Measurements from ENCODE around the gene DGKH.

The DGKH gene

DNA sequence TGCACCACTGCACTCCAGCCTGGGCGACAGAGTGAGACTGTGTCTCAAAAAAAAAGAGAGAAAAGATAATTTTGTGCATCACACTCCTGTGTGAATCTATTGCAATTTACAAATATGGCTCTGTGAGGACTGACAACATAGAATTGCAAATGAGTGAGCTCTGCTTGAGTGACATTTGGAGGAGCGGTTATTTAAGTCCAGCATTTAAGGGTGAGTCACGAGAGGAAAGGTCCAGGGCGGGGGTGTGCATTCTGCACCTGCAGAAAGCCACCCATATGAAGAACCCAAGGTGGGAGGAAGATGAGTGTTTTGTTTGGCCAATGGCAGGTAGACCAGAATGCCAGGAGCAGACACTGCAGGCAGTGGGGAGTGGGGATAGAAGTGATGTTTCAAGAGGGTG, 58.5 kb downstream of the DGKH start:
- H3K4me1 ChIP-seq (ENCODE audit: control insufficient read depth, insufficient read depth, low read length) = no peaks in the 10 kb centered on the region

DNA sequence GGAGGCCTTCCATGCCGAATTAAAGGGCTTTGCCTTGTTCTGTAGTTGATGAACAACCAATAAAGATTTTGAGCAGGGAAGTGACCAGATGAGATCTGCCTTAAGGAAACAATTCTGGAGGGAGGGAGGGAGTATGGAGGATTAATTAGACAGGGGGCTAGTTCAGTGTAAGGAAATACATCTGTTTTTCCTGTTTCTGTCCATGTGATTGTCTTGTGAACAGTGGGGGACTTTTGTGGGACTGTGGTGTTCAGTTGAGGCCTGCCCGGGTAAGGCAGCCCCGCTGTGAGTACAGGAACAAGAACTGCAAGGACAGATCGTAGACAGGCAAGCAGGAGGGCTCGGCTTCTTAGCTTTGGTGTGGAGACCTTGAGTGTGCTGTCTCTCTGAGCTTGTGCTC, 59.0 kb downstream of the DGKH start:
- Histone ChIP-seq H3K9me3 (ENCODE audit: control insufficient read depth, insufficient read depth, low read length) (no peaks in the 10 kb centered on the region), H3K4me1 (ENCODE audit: control insufficient read depth, insufficient read depth, low read length) (no peaks in the 10 kb centered on the region), H3K27me3 (ENCODE audit: control insufficient read depth, insufficient read depth, low read length) (no peaks in the 10 kb centered on the region), H3K36me3 (ENCODE audit: control insufficient read depth, insufficient read depth, low read length) (no peaks in the 10 kb centered on the region), H3K9ac (ENCODE audit: low read depth, low read length) (no peak overlapping the region), H3K4me3 (ENCODE audit: low read depth, low read length) (no peak overlapping the region)

More for the DNA sequence above, 58.5 kb downstream of the DGKH start:
- Histone ChIP-seq H3K36me3 (ENCODE audit: control insufficient read depth, insufficient read depth, low read length) (no peaks in the 10 kb centered on the region), H3K9me3 (ENCODE audit: control insufficient read depth, insufficient read depth, low read length) (no peaks in the 10 kb centered on the region), H3K27me3 (ENCODE audit: control insufficient read depth, insufficient read depth, low read length) (no peaks in the 10 kb centered on the region), H3K9ac (ENCODE audit: low read depth, low read length) (no peak overlapping the region), H3K4me3 (ENCODE audit: low read depth, low read length) (no peak overlapping the region)

DNA sequence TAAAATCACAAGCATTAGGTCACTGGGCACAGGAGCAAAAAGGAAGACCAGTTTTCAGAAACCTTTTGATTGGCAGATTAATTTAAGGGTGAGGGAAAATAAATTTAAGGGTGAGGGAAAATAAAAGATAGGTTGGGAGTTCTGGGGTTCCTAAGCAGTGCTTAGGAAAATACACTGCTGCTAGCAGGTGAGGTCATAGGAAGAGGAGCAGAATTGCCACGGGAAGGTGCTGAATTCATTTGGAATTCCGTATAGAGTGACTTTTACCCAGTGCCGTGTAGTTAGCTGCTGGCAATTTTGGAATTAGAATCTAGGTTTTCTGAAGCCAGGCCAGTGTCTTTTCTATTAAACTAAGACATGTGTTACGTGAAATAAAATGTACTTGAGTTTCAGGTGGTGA, 59.8 kb downstream of the DGKH start:
- H3K9ac ChIP-seq (ENCODE audit: low read depth, low read length) = no peak overlapping the region
- H3K36me3 ChIP-seq (ENCODE audit: control insufficient read depth, insufficient read depth, low read length) = no peaks in the 10 kb centered on the region
- no peak overlapping the region for H3K4me3 ChIP-seq (ENCODE audit: low read depth, low read length)
- H3K4me1 ChIP-seq (ENCODE audit: control insufficient read depth, insufficient read depth, low read length) = no peaks in the 10 kb centered on the region
- H3K9me3 ChIP-seq (ENCODE audit: control insufficient read depth, insufficient read depth, low read length) = no peaks in the 10 kb centered on the region
- H3K27me3 ChIP-seq (ENCODE audit: control insufficient read depth, insufficient read depth, low read length) = no peaks in the 10 kb centered on the region

DNA sequence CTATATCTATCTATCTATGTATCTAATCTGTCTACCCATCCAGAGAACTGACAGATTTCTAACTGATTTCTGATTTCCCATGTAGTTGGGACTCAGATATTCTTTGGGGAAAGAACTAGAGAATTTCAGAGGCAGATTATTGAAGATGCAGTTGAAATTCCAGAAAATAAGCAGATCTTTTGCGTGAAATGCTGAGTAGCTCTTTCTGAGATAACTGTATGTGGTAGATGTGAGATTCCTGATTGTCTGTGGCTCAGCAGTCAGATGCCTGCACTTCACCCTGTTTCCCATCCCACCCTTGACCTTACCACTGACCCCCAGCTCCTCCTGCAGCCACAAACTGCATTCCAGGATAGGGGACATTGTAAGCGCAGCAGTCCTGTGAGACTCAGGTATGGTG, 61.5 kb downstream of the DGKH start:
- H3K27me3 ChIP-seq (ENCODE audit: control insufficient read depth, insufficient read depth, low read length) = no peaks in the 10 kb centered on the region
- H3K36me3 ChIP-seq (ENCODE audit: control insufficient read depth, insufficient read depth, low read length) = no peaks in the 10 kb centered on the region
- H3K4me3 ChIP-seq (ENCODE audit: low read depth, low read length) = no peak overlapping the region
- no peaks in the 10 kb centered on the region for H3K4me1 ChIP-seq (ENCODE audit: control insufficient read depth, insufficient read depth, low read length)
- H3K9ac ChIP-seq (ENCODE audit: low read depth, low read length) = no peak overlapping the region
- no peaks in the 10 kb centered on the region for H3K9me3 ChIP-seq (ENCODE audit: control insufficient read depth, insufficient read depth, low read length)

GRCh38 chr13:42110410-42111155, 62.1 kb downstream of the DGKH start:
- Histone ChIP-seq H3K9ac (ENCODE audit: low read depth, low read length) (no peak overlapping the region), H3K4me1 (ENCODE audit: control insufficient read depth, insufficient read depth, low read length) (no peaks in the 10 kb centered on the region), H3K27me3 (ENCODE audit: control insufficient read depth, insufficient read depth, low read length) (no peaks in the 10 kb centered on the region), H3K36me3 (ENCODE audit: control insufficient read depth, insufficient read depth, low read length) (no peaks in the 10 kb centered on the region), H3K9me3 (ENCODE audit: control insufficient read depth, insufficient read depth, low read length) (no peaks in the 10 kb centered on the region), H3K4me3 (ENCODE audit: low read depth, low read length) (no peak overlapping the region)

GRCh38 chr13:42112864-42113263, 64.4 kb downstream of the DGKH start:
- Histone ChIP-seq H3K9me3 (ENCODE audit: control insufficient read depth, insufficient read depth, low read length) (no peaks in the 10 kb centered on the region), H3K27me3 (ENCODE audit: control insufficient read depth, insufficient read depth, low read length) (no peaks in the 10 kb centered on the region), H3K36me3 (ENCODE audit: control insufficient read depth, insufficient read depth, low read length) (no peaks in the 10 kb centered on the region), H3K9ac (ENCODE audit: low read depth, low read length) (no peak overlapping the region), H3K4me3 (ENCODE audit: low read depth, low read length) (no peak overlapping the region), H3K4me1 (ENCODE audit: control insufficient read depth, insufficient read depth, low read length) (no peaks in the 10 kb centered on the region)

- no peak overlapping the region for H3K4me3 ChIP-seq (ENCODE audit: low read depth, low read length)
- no peaks in the 10 kb centered on the region for H3K9me3 ChIP-seq (ENCODE audit: control insufficient read depth, insufficient read depth, low read length)
- H3K27me3 ChIP-seq (ENCODE audit: control insufficient read depth, insufficient read depth, low read length) = no peaks in the 10 kb centered on the region
- H3K36me3 ChIP-seq (ENCODE audit: control insufficient read depth, insufficient read depth, low read length) = no peaks in the 10 kb centered on the region
- no peak overlapping the region for H3K9ac ChIP-seq (ENCODE audit: low read depth, low read length)
- H3K4me1 ChIP-seq (ENCODE audit: control insufficient read depth, insufficient read depth, low read length) = no peaks in the 10 kb centered on the region
These were observed 65.0 kb downstream of the DGKH start for GRCh38 chr13:42113478-42113877.

DNA sequence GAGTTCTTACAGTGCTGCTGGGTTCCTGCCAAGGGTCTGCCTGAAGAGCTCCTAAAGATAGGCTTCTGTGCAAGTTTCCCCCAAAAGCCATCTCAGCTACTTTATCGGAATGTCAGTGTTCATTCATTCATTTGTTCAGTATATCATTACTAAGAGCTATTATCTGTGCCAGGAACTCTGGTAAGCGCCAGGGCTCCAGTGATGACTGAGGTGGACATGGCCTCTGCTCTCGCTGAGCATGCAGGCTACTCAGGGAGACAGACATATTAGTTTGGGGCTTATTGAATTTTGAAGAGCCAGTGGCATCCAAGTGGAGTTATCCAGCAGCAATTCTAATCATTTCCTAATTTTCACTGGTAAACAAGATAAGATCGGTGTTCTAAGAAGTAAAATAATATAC, 65.8 kb downstream of the DGKH start:
- Histone ChIP-seq H3K9me3 (ENCODE audit: control insufficient read depth, insufficient read depth, low read length) (no peaks in the 10 kb centered on the region), H3K36me3 (ENCODE audit: control insufficient read depth, insufficient read depth, low read length) (no peaks in the 10 kb centered on the region), H3K9ac (ENCODE audit: low read depth, low read length) (no peak overlapping the region), H3K4me3 (ENCODE audit: low read depth, low read length) (no peak overlapping the region), H3K4me1 (ENCODE audit: control insufficient read depth, insufficient read depth, low read length) (no peaks in the 10 kb centered on the region), H3K27me3 (ENCODE audit: control insufficient read depth, insufficient read depth, low read length) (no peaks in the 10 kb centered on the region)

DNA sequence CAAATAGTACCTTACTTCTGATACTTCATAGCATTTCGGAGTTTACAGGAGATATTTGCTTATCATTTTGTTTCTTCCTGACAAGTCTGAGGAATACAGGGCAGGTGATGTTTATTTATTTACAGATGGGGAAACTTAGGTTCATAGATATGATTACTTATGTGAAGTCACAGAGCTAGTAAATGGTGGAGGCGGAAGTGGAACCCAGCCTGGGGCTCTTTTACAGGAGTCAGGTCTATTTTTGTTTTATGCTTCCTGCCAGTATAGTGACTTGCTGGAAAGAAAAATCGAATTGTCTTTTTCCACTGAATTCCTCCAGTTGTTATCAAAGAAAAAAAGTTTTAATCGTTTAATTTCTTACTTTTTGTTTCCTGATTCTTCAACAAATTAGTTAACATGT, 66.5 kb downstream of the DGKH start:
- H3K4me1 ChIP-seq (ENCODE audit: control insufficient read depth, insufficient read depth, low read length) = no peaks in the 10 kb centered on the region
- no peak overlapping the region for H3K4me3 ChIP-seq (ENCODE audit: low read depth, low read length)
- H3K9ac ChIP-seq (ENCODE audit: low read depth, low read length) = no peak overlapping the region
- no peaks in the 10 kb centered on the region for H3K36me3 ChIP-seq (ENCODE audit: control insufficient read depth, insufficient read depth, low read length)
- no peaks in the 10 kb centered on the region for H3K27me3 ChIP-seq (ENCODE audit: control insufficient read depth, insufficient read depth, low read length)
- no peaks in the 10 kb centered on the region for H3K9me3 ChIP-seq (ENCODE audit: control insufficient read depth, insufficient read depth, low read length)

DNA sequence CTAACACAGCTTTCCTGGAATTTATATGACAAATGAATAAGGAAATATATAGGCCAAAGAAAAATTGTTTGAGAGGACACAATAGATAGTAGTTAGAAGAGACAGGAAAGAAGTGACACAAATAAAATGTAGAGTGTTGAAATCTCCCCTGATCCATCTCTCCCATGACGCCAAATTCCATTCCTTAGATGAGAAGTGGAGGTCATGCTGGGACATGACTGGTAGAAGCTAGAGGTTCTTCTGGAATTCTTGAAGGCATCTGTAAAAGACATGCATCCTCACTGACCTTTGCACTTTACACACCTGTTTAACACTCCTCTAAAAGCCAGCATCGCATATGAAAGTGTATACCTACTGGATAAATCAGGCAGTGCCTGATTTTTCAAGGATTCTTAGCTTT, 67.8 kb downstream of the DGKH start:
- H3K36me3 ChIP-seq (ENCODE audit: control insufficient read depth, insufficient read depth, low read length) = no peaks in the 10 kb centered on the region
- no peaks in the 10 kb centered on the region for H3K27me3 ChIP-seq (ENCODE audit: control insufficient read depth, insufficient read depth, low read length)
- no peak overlapping the region for H3K4me3 ChIP-seq (ENCODE audit: low read depth, low read length)
- no peaks in the 10 kb centered on the region for H3K9me3 ChIP-seq (ENCODE audit: control insufficient read depth, insufficient read depth, low read length)
- H3K9ac ChIP-seq (ENCODE audit: low read depth, low read length) = no peak overlapping the region
- no peaks in the 10 kb centered on the region for H3K4me1 ChIP-seq (ENCODE audit: control insufficient read depth, insufficient read depth, low read length)

GRCh38 chr13:42119041-42119440, 70.6 kb downstream of the DGKH start:
- Histone ChIP-seq H3K36me3 (ENCODE audit: control insufficient read depth, insufficient read depth, low read length) (no peaks in the 10 kb centered on the region), H3K4me1 (ENCODE audit: control insufficient read depth, insufficient read depth, low read length) (no peaks in the 10 kb centered on the region), H3K9ac (ENCODE audit: low read depth, low read length) (no peak overlapping the region), H3K4me3 (ENCODE audit: low read depth, low read length) (no peak overlapping the region), H3K27me3 (ENCODE audit: control insufficient read depth, insufficient read depth, low read length) (no peaks in the 10 kb centered on the region), H3K9me3 (ENCODE audit: control insufficient read depth, insufficient read depth, low read length) (no peaks in the 10 kb centered on the region)

DNA sequence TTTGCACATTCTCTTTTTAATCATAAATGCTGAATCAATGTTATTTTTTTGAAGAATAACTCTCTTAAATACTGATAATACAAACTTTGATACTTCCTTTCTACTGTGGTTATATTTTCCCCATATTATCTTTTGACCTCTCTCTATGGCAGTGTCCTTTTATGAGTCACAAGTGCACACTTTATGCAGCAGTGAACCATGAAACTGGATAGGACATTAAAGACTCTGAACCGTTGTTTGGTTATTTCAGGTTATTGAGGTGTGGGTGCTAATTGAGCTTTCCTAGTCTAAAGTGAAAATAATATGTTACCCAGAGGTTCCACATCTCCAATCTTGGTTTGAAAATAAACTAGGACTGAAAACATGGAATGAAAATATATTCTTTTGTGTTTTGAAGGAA, 71.4 kb downstream of the DGKH start:
- Histone ChIP-seq H3K4me1 (ENCODE audit: control insufficient read depth, insufficient read depth, low read length) (no peaks in the 10 kb centered on the region), H3K9me3 (ENCODE audit: control insufficient read depth, insufficient read depth, low read length) (no peaks in the 10 kb centered on the region), H3K36me3 (ENCODE audit: control insufficient read depth, insufficient read depth, low read length) (no peaks in the 10 kb centered on the region), H3K4me3 (ENCODE audit: low read depth, low read length) (no peak overlapping the region), H3K9ac (ENCODE audit: low read depth, low read length) (no peak overlapping the region), H3K27me3 (ENCODE audit: control insufficient read depth, insufficient read depth, low read length) (no peaks in the 10 kb centered on the region)
